SK-N-SH (cell line): ENCODE results near the gene MTFMT. TPM values are rescaled to one million over a fixed set of nuclear protein-coding genes. Genes with fewer than 3 reads are reported as not detected.

Experiments used
- CTCF ChIA-PET: fragments of 300-600, 350-600 bp; formaldehyde crosslinking; extraction: SDS; loops from one replicate; lab custom pipeline; 2021; lab: Yijun Ruan, JAX
- POLR2A ChIA-PET: fragments of 350-600 bp; sonication (Branson Sonifier 250); formaldehyde crosslinking; extraction: SDS; loops from one replicate; lab custom pipeline; 2020; ENCODE audit warnings: antibody characterized with exemption, inconsistent platforms; lab: Yijun Ruan, JAX
- DNase-seq: peaks from one replicate; pipeline ENCODE4 v3.0.0; 2012
- H2AFZ ChIP-seq: fragments of 200-600 bp; sonication (generic); 2 replicates; pipeline ENCODE4 v1.8.1; 2016; ENCODE audit warnings: antibody characterized with exemption, mild to moderate bottlenecking, low read depth
- H3F3A ChIP-seq: fragments of 200-600 bp; sonication (generic); replicated peaks from 2 replicates; pipeline ENCODE3; 2016; ENCODE audit warnings: antibody characterized with exemption, mild to moderate bottlenecking; ENCODE audit not compliant: insufficient read depth
- H3K27ac ChIP-seq, 2 experiments: fragments of 200-500 bp in 1 of 2; fragments of 200-600 bp in 1 of 2; sonication (Bioruptor generic) in 1 of 2; sonication (generic), shearing (Covaris generic) in 1 of 2; 2 replicates each; pipeline versions ENCODE4 v1.5.1 to v1.6.1; 2014 to 2016; ENCODE audit warnings: low read depth in 2 of 2, inconsistent platforms in 1 of 2, low read length in 1 of 2, mild to moderate bottlenecking in 1 of 2, mixed read lengths in 1 of 2
- H3K27me3 ChIP-seq: fragments of 200-600 bp; sonication (generic), shearing (Covaris generic); 2 replicates; pipeline ENCODE4 v1.6.1; 2016; ENCODE audit warnings: mixed run types; ENCODE audit not compliant: insufficient read depth
- H3K36me3 ChIP-seq, 2 experiments: fragments of 200-500 bp in 1 of 2; fragments of 200-600 bp in 1 of 2; sonication (Bioruptor generic) in 1 of 2; sonication (generic) in 1 of 2; replicated peaks in 1 of 2; 2 replicates each; pipeline versions ENCODE3 to v1.5.1; 2014 to 2016; ENCODE audit warnings: low read length in 1 of 2, mild to moderate bottlenecking in 1 of 2; ENCODE audit not compliant: insufficient read depth in 2 of 2, control insufficient read depth in 1 of 2
- H3K4me1 ChIP-seq, 2 experiments: fragments of 200-500 bp in 1 of 2; fragments of 200-600 bp in 1 of 2; sonication (Bioruptor generic) in 1 of 2; sonication (generic), shearing (Covaris generic) in 1 of 2; 2 replicates each; pipeline versions ENCODE4 v1.5.1 to v1.6.1; 2014 to 2016; ENCODE audit warnings: low read depth in 1 of 2, low read length in 1 of 2, mixed run types in 1 of 2; ENCODE audit not compliant: insufficient read depth in 2 of 2, control insufficient read depth in 1 of 2
- H3K4me2 ChIP-seq: fragments of 200-600 bp; sonication (generic), shearing (Covaris generic); 2 replicates; pipeline ENCODE4 v1.6.1; 2017; ENCODE audit warnings: mixed run types
- H3K4me3 ChIP-seq, 2 experiments: fragments of 200-500 bp in 1 of 2; fragments of 200-600 bp in 1 of 2; sonication (Bioruptor generic) in 1 of 2; sonication (generic), shearing (Covaris generic) in 1 of 2; 2 replicates each; pipeline versions ENCODE4 v1.5.1 to v1.8.1; 2014 to 2016; ENCODE audit warnings: low read depth in 2 of 2, inconsistent platforms in 1 of 2, low read length in 1 of 2, mild to moderate bottlenecking in 1 of 2, mixed read lengths in 1 of 2, moderate library complexity in 1 of 2
- H3K79me2 ChIP-seq: fragments of 200-600 bp; sonication (generic); 2 replicates; pipeline ENCODE4 v1.8.1; 2017; ENCODE audit warnings: mild to moderate bottlenecking; ENCODE audit not compliant: insufficient read depth
- H3K9ac ChIP-seq: fragments of 200-600 bp; sonication (generic); 2 replicates; pipeline ENCODE4 v1.6.1; 2017; ENCODE audit warnings: mixed run types
- H3K9me2 ChIP-seq: fragments of 200-600 bp; sonication (generic); 2 replicates; pipeline ENCODE4 v1.6.1; 2017; ENCODE audit warnings: mixed run types
- H3K9me3 ChIP-seq: fragments of 200-600 bp; sonication (generic); 2 replicates; pipeline ENCODE4 v1.6.1; 2017; ENCODE audit warnings: mixed run types, mild to moderate bottlenecking, moderate library complexity
- H4K20me1 ChIP-seq: fragments of 200-600 bp; sonication (generic); 2 replicates; pipeline ENCODE4 v1.6.1; 2017; ENCODE audit warnings: mild to moderate bottlenecking, mixed run types; ENCODE audit not compliant: insufficient read depth
- JUND ChIP-seq: IDR thresholded peaks from 2 replicates; pipeline ENCODE4 v1.4.0; 2012
- RXRA ChIP-seq: IDR thresholded peaks from 2 replicates; pipeline ENCODE4 v1.4.0; 2012; ENCODE audit warnings: low read depth, mild to moderate bottlenecking, borderline replicate concordance
- SIN3A ChIP-seq: IDR thresholded peaks from 2 replicates; pipeline ENCODE4 v1.6.1; 2012; ENCODE audit warnings: low read depth, mild to moderate bottlenecking, low read length, moderate library complexity, borderline replicate concordance
- SMC3 ChIP-seq: IDR thresholded peaks from 2 replicates; pipeline ENCODE4 v1.6.1; 2012; ENCODE audit warnings: low read depth, low read length, improper control_type of control experiment
- TAF1 ChIP-seq: IDR thresholded peaks from 2 replicates; pipeline ENCODE4 v1.6.1; 2012; ENCODE audit warnings: low read depth, mild to moderate bottlenecking, low read length, moderate library complexity, borderline replicate concordance
- TCF12 ChIP-seq: IDR thresholded peaks from 2 replicates; pipeline ENCODE4 v1.4.0; 2012
- YY1 ChIP-seq: IDR thresholded peaks from 2 replicates; pipeline ENCODE4 v1.4.0; 2012; ENCODE audit warnings: low read depth, mild to moderate bottlenecking
- ZBTB33 ChIP-seq: IDR thresholded peaks from 2 replicates; pipeline ENCODE4 v1.4.0; 2012; ENCODE audit warnings: low read depth, borderline replicate concordance
- WGBS: methylation state at CpG from one replicate; pipeline ENCODE4 v1.1.6; 2017; ENCODE audit warnings: low lambda C conversion rate; 5-methylcytosine and 5-hydroxymethylcytosine counted together
- polyA plus RNA-seq, 3 experiments: library from polyadenylated mRNA; depleted of rRNA; stranded (reverse); fragments of >200 nt; gene quantifications; 2 replicates each; pipeline ENCODE4 v1.2.3, GENCODE V29; 2012
- TF ChIP-seq, protein P1 (sequence below): IDR thresholded peaks from 2 replicates; pipeline ENCODE4 v1.4.0; 2012; ENCODE audit warnings: low read depth, borderline replicate concordance
- TF ChIP-seq, protein P2 (sequence below): fragments of 150-350 bp; IDR thresholded peaks from 2 replicates; pipeline ENCODE4 v1.6.1; 2017; ENCODE audit warnings: antibody characterized with exemption, low read length, low read depth, borderline replicate concordance
- TF ChIP-seq, protein P3 (sequence below): fragments of 200-600 bp; sonication (generic); IDR thresholded peaks from 2 replicates; pipeline ENCODE4 v1.6.1; 2017; ENCODE audit warnings: antibody characterized with exemption, mild to moderate bottlenecking, moderate library complexity

The MTFMT gene
- polyA plus RNA-seq, 1 of the 3 experiments (the other 2 are of a cell fraction): 12.1 TPM

DNA sequence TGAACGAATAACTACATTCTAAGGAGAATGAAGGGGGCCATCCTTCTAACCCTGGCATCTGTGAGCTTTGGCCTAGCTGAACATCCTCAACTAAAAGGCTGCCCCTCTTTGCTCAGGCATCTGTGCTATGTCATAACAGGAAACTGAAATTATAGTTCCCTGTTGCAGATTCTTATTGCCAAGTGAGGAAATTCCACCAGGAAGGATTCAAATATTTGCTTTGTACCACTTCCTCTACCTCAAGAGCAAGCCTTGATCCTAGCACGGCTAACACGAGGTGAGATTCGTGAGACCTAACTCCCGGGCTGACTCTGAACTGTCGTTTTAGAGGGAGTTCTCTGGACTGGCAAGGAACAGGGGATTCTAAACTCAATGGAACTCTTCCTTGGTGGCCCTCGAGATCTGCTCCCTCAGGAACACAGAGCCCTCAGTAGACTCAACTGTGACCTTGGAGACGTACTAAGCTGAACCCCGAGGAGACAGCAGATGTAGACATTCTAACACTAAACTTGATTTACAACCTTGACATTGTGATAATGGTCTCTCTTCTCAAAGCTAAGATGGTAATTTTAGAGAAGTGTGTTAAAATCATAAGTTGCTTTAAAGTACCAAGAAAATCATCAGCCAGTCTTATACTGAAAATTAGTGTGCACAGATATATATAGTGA lies 43.9 kb downstream of the MTFMT start:
- Histone ChIP-seq H3K36me3 (peaks cover 1 to 2% of the 10 kb centered on the region in 2 experiments), H4K20me1 (no peaks in the 10 kb centered on the region), H3K4me1 (peaks cover 8 to 17% of the 10 kb centered on the region in 2 experiments; a peak in 3 of 4 replicates), H3K27me3 (no peaks in the 10 kb centered on the region), H3K27ac (peak overlapping the region; percentile 16 to 19; a peak in 3 of 4 replicates), H3K9me2 (no peaks in the 10 kb centered on the region), H3K9me3 (no peaks in the 10 kb centered on the region), H2AFZ (no peak overlapping the region), H3K4me2 (peak overlapping the region; percentile 38; the same call in 1 of the 2 replicates), H3F3A (peaks cover 8% of the 10 kb centered on the region), H3K79me2 (peaks cover 64% of the 10 kb centered on the region), H3K9ac (no peak overlapping the region; the same call in 1 of the 2 replicates), H3K4me3 (no peak overlapping the region)
- POLR2A ChIA-PET: no interaction called here
- no peak for TF ChIP-seq YY1
- TF ChIP-seq, protein P1, sequence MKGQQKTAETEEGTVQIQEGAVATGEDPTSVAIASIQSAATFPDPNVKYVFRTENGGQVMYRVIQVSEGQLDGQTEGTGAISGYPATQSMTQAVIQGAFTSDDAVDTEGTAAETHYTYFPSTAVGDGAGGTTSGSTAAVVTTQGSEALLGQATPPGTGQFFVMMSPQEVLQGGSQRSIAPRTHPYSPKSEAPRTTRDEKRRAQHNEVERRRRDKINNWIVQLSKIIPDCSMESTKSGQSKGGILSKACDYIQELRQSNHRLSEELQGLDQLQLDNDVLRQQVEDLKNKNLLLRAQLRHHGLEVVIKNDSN: no peak
- no peak for TF ChIP-seq RXRA
- no peak for TF ChIP-seq SMC3
- TF ChIP-seq, protein P2, sequence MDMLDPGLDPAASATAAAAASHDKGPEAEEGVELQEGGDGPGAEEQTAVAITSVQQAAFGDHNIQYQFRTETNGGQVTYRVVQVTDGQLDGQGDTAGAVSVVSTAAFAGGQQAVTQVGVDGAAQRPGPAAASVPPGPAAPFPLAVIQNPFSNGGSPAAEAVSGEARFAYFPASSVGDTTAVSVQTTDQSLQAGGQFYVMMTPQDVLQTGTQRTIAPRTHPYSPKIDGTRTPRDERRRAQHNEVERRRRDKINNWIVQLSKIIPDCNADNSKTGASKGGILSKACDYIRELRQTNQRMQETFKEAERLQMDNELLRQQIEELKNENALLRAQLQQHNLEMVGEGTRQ: no peak
- no peak for TF ChIP-seq SIN3A
- TF ChIP-seq TAF1: no peak
- no peak for TF ChIP-seq JUND
- TF ChIP-seq, protein P3, sequence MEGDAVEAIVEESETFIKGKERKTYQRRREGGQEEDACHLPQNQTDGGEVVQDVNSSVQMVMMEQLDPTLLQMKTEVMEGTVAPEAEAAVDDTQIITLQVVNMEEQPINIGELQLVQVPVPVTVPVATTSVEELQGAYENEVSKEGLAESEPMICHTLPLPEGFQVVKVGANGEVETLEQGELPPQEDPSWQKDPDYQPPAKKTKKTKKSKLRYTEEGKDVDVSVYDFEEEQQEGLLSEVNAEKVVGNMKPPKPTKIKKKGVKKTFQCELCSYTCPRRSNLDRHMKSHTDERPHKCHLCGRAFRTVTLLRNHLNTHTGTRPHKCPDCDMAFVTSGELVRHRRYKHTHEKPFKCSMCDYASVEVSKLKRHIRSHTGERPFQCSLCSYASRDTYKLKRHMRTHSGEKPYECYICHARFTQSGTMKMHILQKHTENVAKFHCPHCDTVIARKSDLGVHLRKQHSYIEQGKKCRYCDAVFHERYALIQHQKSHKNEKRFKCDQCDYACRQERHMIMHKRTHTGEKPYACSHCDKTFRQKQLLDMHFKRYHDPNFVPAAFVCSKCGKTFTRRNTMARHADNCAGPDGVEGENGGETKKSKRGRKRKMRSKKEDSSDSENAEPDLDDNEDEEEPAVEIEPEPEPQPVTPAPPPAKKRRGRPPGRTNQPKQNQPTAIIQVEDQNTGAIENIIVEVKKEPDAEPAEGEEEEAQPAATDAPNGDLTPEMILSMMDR: no peak
- no peak for TF ChIP-seq TCF12
- 89% methylated on average over 9 of the region's 9 CpGs for WGBS
- no peak for DNase-seq
- CTCF ChIA-PET: no interaction called here

DNA sequence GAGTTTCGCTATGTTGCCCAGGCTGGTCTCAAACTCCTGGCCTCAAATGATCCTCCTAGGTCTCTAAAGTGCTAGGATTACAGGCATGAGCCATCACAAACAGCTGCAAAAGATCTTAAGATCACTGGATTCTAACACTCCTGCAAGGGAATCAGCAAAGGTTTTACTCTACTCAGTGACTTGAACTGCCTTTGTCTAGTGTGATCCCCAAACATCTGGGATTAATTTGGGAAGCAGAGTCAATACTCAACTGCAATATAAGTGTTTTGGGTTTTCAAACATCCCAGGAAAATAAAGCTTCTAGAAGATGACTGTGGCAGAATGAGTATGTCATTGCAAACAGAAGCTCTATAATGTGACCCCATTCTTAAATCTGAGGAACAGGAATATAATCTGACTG lies 47.0 kb downstream of the MTFMT start:
- Histone ChIP-seq H3K79me2 (peaks cover 46% of the 10 kb centered on the region), H3K4me3 (no peak overlapping the region), H3K4me2 (no peak overlapping the region), H3K9ac (no peak overlapping the region), H2AFZ (no peak overlapping the region), H4K20me1 (no peaks in the 10 kb centered on the region), H3K27me3 (no peaks in the 10 kb centered on the region), H3K9me2 (no peaks in the 10 kb centered on the region), H3K36me3 (peaks cover 16 to 22% of the 10 kb centered on the region in 2 experiments), H3K4me1 (peaks cover 6 to 17% of the 10 kb centered on the region in 2 experiments; a peak in 2 of 4 replicates), H3K9me3 (no peaks in the 10 kb centered on the region), H3F3A (peaks cover 3% of the 10 kb centered on the region), H3K27ac (no peak overlapping the region)
- WGBS: 100% methylated on average over 1 of the region's 1 CpG
- TF ChIP-seq ZBTB33 (no peak), TCF12 (peak; percentile 72)
- ChIA-PET CTCF (no interaction called here), POLR2A (no interaction called here)
- DNase-seq: peak; percentile 40
